Vagina (tissue), 2 donors: ENCODE measurements around the gene ARGLU1.

ENCODE experiments used
- POLR2A ChIP-seq, 2 donors: fragments of 450-650 bp; IDR thresholded peaks; one replicate each; pipeline ENCODE4 v1.6.1; 2017; ENCODE audit warnings: antibody characterized with exemption in 2 of 2, mild to moderate bottlenecking in 2 of 2, moderate library complexity in 2 of 2
- POLR2AphosphoS5 ChIP-seq, 2 donors: sonication (generic); formaldehyde crosslinking; IDR thresholded peaks; one replicate each; pipeline ENCODE4 v1.9.0; 2017; ENCODE audit warnings: antibody characterized with exemption in 2 of 2, mild to moderate bottlenecking in 2 of 2, low read depth in 1 of 2; ENCODE audit not compliant: insufficient read depth in 1 of 2
- TF ChIP-seq, protein P1 (sequence below), 3 experiments: fragments of 450-650 bp in 2 of 3; fragments of 200-600 bp in 1 of 3; sonication (generic) in 1 of 3; IDR thresholded peaks; one replicate each; pipeline ENCODE4 v1.5.1; 2017 to 2019; ENCODE audit warnings: antibody characterized with exemption in 3 of 3, mild to moderate bottlenecking in 2 of 3, moderate library complexity in 2 of 3

GRCh38 chr13:106498158-106498557, 69.8 kb downstream of the ARGLU1 start:
- TF ChIP-seq POLR2AphosphoS5 (IDR thresholded peaks at IDR 0.05; ENCODE audit: insufficient read depth in 1 of 2, low read depth in 1 of 2): no peak
- TF ChIP-seq, protein P1, sequence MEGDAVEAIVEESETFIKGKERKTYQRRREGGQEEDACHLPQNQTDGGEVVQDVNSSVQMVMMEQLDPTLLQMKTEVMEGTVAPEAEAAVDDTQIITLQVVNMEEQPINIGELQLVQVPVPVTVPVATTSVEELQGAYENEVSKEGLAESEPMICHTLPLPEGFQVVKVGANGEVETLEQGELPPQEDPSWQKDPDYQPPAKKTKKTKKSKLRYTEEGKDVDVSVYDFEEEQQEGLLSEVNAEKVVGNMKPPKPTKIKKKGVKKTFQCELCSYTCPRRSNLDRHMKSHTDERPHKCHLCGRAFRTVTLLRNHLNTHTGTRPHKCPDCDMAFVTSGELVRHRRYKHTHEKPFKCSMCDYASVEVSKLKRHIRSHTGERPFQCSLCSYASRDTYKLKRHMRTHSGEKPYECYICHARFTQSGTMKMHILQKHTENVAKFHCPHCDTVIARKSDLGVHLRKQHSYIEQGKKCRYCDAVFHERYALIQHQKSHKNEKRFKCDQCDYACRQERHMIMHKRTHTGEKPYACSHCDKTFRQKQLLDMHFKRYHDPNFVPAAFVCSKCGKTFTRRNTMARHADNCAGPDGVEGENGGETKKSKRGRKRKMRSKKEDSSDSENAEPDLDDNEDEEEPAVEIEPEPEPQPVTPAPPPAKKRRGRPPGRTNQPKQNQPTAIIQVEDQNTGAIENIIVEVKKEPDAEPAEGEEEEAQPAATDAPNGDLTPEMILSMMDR (IDR thresholded peaks at IDR 0.05): no peak
- no peak for TF ChIP-seq POLR2A (IDR thresholded peaks at IDR 0.05)
